KG1 (cell line): ENCODE data around the gene TLL2.
"Not testable (repeated sequence)": the region's sequence is repeated elsewhere in the genome, so short reads cannot be mapped to it uniquely, and the experiment has no call there.

ENCODE experiments used
- DNase-seq: peaks from one replicate; lab custom pipeline; 2025; lab: John Stamatoyannopoulos, UW

Gene TLL2

DNA sequence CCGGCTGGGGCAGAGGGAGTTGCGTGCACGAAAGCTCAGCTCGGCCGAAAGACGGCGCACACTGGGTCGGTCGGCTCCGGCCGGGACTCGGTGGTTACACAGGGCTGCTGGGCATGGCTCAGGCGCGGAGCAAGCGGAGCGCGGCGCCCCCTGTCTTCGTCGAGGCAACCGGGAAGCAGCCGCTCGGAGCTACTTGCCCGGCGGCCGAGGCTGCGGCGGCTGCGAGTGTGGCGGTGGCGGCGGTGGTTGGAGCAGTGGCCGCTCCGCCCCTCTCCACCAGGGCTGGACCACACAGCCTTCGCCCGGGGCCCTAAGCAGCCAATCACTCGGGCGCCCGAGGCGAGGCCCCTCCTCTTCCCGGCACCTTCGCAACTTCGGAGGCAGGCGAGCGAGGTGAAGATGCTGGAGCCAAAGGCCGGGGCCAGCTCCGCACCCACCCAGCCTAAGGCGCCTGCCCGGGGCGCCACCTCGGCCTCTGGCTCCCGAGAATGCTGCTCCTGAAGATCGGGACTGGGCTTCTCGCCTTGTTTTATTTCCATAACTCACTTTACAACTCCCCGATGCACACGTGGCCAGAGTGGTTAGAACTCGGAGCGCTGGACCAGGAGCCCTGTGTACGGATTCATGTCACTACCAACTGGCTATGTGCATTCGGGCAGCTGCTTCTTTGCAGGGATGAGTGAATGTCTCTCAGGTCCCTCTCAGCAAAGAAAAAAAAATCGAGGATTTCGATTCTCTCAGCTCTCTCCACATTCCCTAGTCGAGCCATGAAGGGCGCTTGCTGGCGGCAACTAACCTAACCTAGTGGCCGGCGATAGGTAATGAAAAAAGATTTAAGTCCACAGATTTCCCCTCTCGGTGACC lies at the start of gene TLL2:
Gene TLL2 (minus strand): TSS at position 229 of the 864 bp plus-strand sequence. CDS start 241 bp downstream, outside the sequence.
- peak; percentile 55 for DNase-seq

DNA sequence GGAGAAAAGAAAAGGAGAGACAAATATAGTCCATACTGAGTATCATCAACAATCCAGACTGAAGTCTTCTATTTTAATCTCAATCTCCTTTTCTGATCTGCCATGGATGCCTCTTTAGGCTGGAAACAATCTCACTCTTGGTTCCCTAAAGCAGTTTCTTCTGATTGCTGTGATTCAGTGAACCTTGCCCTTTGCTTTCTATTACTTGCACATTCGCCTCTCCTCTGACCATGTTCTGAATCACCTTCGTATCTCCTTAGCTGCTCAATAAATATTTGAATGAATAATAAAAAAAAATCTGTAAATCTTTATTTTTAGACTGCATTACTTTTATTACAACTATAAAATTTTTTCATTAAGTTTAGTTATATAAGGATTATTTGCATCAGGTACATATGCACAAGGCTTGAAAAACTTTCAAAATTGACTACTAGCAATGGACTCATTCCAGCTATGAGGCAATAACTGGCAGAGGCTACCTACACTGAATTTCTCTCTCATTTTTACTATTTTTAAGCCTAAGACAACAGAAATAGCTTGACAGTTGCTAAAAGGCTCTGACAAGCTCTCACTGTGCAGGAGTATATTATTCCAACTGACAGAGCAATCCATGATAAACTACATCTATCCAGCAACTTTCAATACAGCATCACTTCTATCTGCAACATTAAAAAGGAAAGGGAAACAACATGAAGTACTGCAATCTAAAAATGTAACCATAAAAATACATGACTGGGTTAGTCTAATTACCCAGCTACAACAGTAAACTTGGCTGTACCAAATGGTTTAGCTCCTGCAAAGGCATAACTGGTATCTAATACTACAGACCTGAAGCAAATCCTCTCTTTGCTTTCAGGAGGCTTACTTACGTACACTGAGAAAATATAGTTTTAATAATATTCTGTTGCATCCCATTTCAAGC lies 47.5 kb upstream of the TLL2 start:
- no peak for DNase-seq

- no peak for DNase-seq
Observed at GRCh38 chr10:96560489-96560888, 46.8 kb upstream of the TLL2 start.

- no peak for DNase-seq
Observed at GRCh38 chr10:96556003-96556402, 42.3 kb upstream of the TLL2 start.

- no peak for DNase-seq
Observed at GRCh38 chr10:96555330-96555729, 41.6 kb upstream of the TLL2 start.

- DNase-seq: no peak
Observed at GRCh38 chr10:96548589-96548988, 34.9 kb upstream of the TLL2 start.

DNA sequence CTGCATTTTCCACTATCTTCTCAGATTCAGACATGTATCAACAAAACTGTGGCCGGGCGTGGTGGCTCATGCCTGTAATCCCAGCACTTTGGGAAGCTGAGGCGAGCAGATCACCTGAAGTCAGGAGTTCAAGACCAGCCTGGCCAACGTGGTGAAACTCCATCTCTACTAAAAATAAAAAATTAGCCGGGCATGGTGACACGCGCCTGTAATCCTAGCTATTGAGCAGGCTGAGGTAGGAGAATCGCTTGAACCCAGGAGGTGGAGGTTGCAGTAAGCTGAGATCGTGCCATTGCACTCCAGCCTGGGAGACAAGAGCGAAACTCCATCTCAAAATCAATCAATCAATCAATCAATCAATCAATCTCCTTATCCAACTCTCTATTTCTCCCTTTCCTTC lies 31.8 kb upstream of the TLL2 start:
- DNase-seq: not testable (repeated sequence)

GRCh38 chr10:96541921-96542320 lies 28.2 kb upstream of the TLL2 start:
- DNase-seq: no peak

DNA sequence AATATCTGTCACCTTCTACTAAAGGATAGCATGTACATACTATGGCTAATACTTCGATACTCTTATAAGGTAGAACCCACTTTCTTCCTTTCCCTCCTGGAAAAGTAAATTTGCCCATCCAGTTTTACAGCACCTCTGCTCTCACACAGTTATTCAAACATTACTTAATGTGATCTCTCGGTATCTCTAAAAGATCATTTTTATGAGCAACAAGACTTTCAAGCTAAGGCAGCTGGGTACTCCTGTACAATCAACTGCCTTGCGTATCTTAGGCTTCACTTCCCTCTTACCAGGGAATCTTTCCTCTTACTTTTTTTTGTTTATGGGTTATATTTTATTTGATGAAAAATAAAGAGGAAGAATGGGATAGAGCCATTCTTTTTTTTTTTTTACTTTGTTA lies 26.5 kb upstream of the TLL2 start:
- DNase-seq: no peak

- DNase-seq: no peak
Observed at GRCh38 chr10:96538683-96539082, 25.0 kb upstream of the TLL2 start.

DNA sequence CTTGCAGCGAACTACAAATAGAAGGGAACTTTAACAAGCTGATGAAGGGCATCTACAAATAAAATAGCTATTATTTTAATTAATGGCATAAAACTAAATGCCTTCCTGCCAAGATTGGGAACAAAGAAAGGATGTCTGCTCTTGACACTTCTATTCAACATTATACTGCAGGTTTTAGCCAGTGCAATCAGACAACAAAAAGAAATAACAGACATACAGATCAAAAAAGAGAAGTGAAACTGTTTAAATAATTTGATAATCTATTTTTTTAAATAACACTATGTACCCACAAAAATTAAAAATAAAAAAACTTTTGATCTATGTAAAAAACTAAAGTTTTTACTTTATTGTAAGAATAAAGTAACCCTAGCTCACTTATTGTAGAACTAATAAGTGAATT lies 22.4 kb upstream of the TLL2 start:
- DNase-seq: no peak

DNA sequence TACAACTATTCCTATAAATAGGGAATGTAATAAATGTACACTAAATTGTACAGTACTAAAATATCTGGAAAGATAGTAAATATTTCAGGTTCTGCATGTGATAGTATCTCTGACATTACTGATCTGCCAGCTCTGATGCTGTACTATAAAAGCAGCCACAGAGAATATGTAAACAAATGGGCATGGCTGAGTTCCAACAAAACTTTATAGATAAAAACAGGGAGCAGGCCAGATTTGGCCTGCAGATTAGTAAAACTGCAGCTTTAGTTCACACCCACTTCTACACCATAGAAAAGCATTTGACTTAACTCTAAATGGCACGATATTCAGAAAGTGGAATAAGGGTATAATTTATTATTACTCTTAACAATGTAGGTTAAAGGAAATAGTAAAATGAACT lies 18.8 kb upstream of the TLL2 start:
- no peak for DNase-seq

GRCh38 chr10:96529634-96530279 lies 16.0 kb upstream of the TLL2 start:
- DNase-seq: no peak

DNA sequence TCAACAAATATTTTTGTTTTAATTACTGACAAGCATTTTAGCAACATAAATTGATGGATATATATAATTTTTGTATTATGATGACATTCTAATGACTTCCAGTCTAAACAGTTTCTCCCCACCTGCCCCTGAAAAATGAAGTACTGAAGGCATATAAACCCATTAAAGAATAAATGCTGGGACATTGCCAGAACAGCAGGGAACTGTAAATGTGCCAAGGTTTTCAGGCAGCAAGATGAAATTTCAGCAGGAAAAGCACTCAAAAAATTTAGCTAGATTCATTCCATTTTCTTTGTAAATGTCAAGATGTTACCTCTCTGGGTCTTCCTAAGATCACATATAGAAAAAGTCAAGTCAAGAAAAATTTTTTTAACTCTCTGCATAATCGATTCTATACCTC lies 11.0 kb upstream of the TLL2 start:
- DNase-seq: no peak

- no peak for DNase-seq
Observed at GRCh38 chr10:96517284-96517683, 3.6 kb upstream of the TLL2 start.

GRCh38 chr10:96516337-96516736 lies 2.6 kb upstream of the TLL2 start:
- DNase-seq: no peak

GRCh38 chr10:96513305-96513697 lies 425 bp downstream of the TLL2 start:
- DNase-seq: no peak

GRCh38 chr10:96512524-96513304 lies 1.0 kb downstream of the TLL2 start:
- no peak for DNase-seq

- DNase-seq: no peak
Observed at GRCh38 chr10:96511044-96511945, 2.4 kb downstream of the TLL2 start.

DNA sequence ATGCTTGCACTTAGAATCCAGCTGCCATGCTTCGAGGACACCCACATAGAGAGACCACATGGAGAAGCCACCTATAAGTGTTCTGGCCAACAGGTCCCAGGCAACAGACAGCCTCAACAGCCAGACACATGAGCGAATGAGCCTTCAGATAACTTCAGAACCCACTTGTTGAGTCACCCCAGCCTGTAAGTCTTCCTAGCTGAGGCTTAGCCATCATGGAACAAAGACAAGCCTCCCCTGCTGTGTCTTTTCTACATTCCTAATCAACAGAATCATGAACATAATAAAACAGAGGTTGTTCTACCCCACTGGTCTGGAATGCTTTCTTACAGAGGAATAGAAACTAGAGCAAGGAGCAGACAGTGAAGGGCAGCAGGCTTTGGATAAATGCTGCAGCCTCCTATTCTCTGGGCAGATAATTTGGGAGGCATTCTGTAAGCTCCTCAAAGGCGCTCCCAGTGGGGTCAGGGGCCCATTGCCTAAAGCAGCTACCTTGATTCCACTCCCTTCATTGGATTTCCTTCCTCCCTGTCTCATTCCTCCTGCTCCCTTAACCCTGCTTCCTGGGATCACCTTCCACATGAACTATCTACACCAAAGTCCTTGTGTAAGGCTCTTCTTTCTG lies 4.6 kb downstream of the TLL2 start:
- no peak for DNase-seq
